SU-DHL-6 (cell line): ENCODE data around the gene ZBTB16.

Experiments used
- EZH2phosphoT487 ChIP-seq: fragments of 200-600 bp; sonication (generic), shearing (Covaris generic); conservative IDR thresholded peaks from 2 replicates; pipeline ENCODE4 v1.6.1; 2018; ENCODE audit warnings: mild to moderate bottlenecking, antibody characterized with exemption, low read length, moderate library complexity, mixed read lengths
- TF ChIP-seq, protein P1 (sequence below): fragments of 200-600 bp; sonication (generic); IDR thresholded peaks from one replicate; pipeline ENCODE4 v1.5.1; 2017; ENCODE audit warnings: antibody characterized with exemption, mild to moderate bottlenecking, low read length, moderate library complexity; ENCODE audit not compliant: insufficient read depth, poor library complexity, severe bottlenecking

DNA sequence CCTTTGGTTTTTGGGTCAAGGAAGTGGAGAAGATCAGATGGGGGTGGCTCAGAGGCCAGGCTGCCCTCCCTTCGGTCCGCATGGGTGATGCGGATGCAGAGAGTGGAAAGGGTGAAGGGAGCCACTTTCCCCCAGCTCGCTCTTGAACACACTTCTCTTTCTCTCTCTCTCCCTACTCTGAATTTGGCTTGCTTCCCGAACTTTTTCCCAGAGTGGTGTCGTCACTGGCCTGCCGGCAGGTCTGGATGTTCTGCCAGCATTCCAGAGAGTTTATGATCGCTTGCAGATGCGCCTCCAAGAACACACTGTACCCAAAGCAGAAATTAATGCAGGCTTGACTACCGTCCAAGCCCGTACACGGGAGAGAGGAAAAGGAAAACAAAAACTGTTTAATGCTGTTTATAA lies 103.2 kb downstream of the ZBTB16 start:
- TF ChIP-seq, protein P1, sequence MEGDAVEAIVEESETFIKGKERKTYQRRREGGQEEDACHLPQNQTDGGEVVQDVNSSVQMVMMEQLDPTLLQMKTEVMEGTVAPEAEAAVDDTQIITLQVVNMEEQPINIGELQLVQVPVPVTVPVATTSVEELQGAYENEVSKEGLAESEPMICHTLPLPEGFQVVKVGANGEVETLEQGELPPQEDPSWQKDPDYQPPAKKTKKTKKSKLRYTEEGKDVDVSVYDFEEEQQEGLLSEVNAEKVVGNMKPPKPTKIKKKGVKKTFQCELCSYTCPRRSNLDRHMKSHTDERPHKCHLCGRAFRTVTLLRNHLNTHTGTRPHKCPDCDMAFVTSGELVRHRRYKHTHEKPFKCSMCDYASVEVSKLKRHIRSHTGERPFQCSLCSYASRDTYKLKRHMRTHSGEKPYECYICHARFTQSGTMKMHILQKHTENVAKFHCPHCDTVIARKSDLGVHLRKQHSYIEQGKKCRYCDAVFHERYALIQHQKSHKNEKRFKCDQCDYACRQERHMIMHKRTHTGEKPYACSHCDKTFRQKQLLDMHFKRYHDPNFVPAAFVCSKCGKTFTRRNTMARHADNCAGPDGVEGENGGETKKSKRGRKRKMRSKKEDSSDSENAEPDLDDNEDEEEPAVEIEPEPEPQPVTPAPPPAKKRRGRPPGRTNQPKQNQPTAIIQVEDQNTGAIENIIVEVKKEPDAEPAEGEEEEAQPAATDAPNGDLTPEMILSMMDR, result no peak
- no peak for TF ChIP-seq EZH2phosphoT487
